Heart left ventricle (tissue), 16 donors: ENCODE measurements around the gene IRF3. TPM values are rescaled to one million over a fixed set of nuclear protein-coding genes. Genes with fewer than 3 reads are reported as not detected.

Experiments
- ATAC-seq, 4 donors: fragments of 200-7000 bp; cut with Tn5 transposase; one replicate each; pipeline ENCODE4 v1.9.1; 2020 to 2022; ENCODE audit warnings: moderate library complexity in 4 of 4, mild to moderate bottlenecking in 3 of 4, moderate number of reproducible peaks in 1 of 4
- DNase-seq, 5 donors: peaks; one replicate each; pipeline ENCODE4 v3.0.0-alpha.2; 2020
- H3K27ac ChIP-seq, 12 donors: fragments of 200-600 bp; sonication (generic) in 4 of 12; one replicate each; pipeline versions ENCODE4 v1.5.0 to v1.8.0; 2016 to 2022; ENCODE audit warnings: mild to moderate bottlenecking in 2 of 12
- H3K27me3 ChIP-seq, 9 donors: fragments of 200-600 bp; sonication (generic) in 2 of 9; one replicate each; pipeline versions ENCODE4 v1.5.1 to v1.8.0; 2016 to 2022; ENCODE audit warnings: mild to moderate bottlenecking in 3 of 9
- H3K36me3 ChIP-seq, 9 donors: fragments of 200-600 bp; sonication (generic) in 2 of 9; one replicate each; pipeline versions ENCODE4 v1.5.0 to v1.8.0; 2018 to 2022; ENCODE audit warnings: mild to moderate bottlenecking in 2 of 9
- H3K4me1 ChIP-seq, 12 donors: fragments of 200-600 bp; sonication (generic) in 4 of 12; one replicate each; pipeline versions ENCODE4 v1.5.0 to v1.8.0; 2016 to 2022; ENCODE audit warnings: mild to moderate bottlenecking in 3 of 12
- H3K4me3 ChIP-seq, 12 donors: fragments of 200-600 bp; sonication (generic) in 4 of 12; one replicate each; pipeline versions ENCODE4 v1.5.0 to v1.8.0; 2017 to 2022; ENCODE audit warnings: mild to moderate bottlenecking in 9 of 12, moderate library complexity in 4 of 12
- H3K9me3 ChIP-seq, 12 donors: fragments of 200-600 bp; sonication (generic) in 4 of 12; one replicate each; pipeline versions ENCODE4 v1.5.0 to v1.8.0; 2016 to 2022; ENCODE audit warnings: mild to moderate bottlenecking in 1 of 12
- CTCF ChIP-seq, 12 donors: fragments of 200-600 bp; sonication (generic) in 4 of 12; IDR thresholded peaks; one replicate each; pipeline versions ENCODE4 v1.5.0 to v1.8.0; 2018 to 2022; ENCODE audit warnings: antibody characterized with exemption in 12 of 12, mild to moderate bottlenecking in 5 of 12
- POLR2A ChIP-seq, 2 donors: fragments of 450-650 bp; IDR thresholded peaks; one replicate each; pipeline ENCODE4 v1.6.1; 2017; ENCODE audit warnings: antibody characterized with exemption in 2 of 2, mild to moderate bottlenecking in 2 of 2, moderate library complexity in 2 of 2
- WGBS, 4 donors: extraction: QIAGEN DNeasy Blood & Tissue Kit in 2 of 4; methylation state at CpG; one replicate each; pipeline versions ENCODE4 v1.1.5 to v1.1.7; 2013 to 2018; 5-methylcytosine and 5-hydroxymethylcytosine counted together
- intact Hi-C, 10 donors: fragments of 100-400 bp; cut with DNase I; formaldehyde crosslinking; loops; one replicate each; pipeline versions ENCODE4 v1.11.1 to v1.14.2; 2022
- polyA plus RNA-seq, 2 donors: library from polyadenylated mRNA; stranded (reverse); fragments of 200-250 nt; gene quantifications; one replicate each; pipeline ENCODE4 v1.2.3, GENCODE V29; 2013
- total RNA-seq, 9 donors: library from RNA; depleted of rRNA in 2 of 9; stranded (reverse); fragments of >200 nt in 2 of 9; fragmentation: NEBNext Ultra II Directional in 3 of 9; extraction: Animal tissue kit (Norgen Biotek cat#: 25700) in 3 of 9; gene quantifications; one replicate each; pipeline versions ENCODE4 v1.1.0 to v1.2.4, GENCODE V29; 2016 to 2023
- donor health status: ischemic (EF 13 %, LVEDD 7.1; RV severe dilation, severe dysfunction).
- donor health status: healthy with polysubstance abuse.
- donor health status: DM: no; HTN: yes; CAD: no.
- donor health status: DM: no; HTN: no; CAD: no.
- donor health status: ischemic (EF 25% LVEDD 6.9; RV normal size, moderate dysfunction).
- donor health status: ischemic (EF 25% LVEDD 5.7; RV mildly dilated, moderate dysfunction).
- donor health status: healthy.
- donor health status: DM: yes; HTN: yes; CAD: no.
- donor health status: ischemic (EF 35%, LVEDD 5.7; RV mildly dilated, moderate dysfunction).
- donor health status: nonischemic (EF 11% LVEDD 7.7; RV severe dilation, severe dysfunction).
- donor health status: DM: yes; HTN: yes; CAD: no.
- donor health status: PGD.
- donor health status: ischemic (EF 29% LVEDD 5.4; RV normal size, mild dysfunction).
- donor health status: nonischemic (EF 23%, LVEDD 6.1; RV moderate dilation, normal function).

IRF3 gene
- total and polyA plus RNA-seq, 11 donors, result 23.1 to 68.0 (median 35.1) TPM

DNA sequence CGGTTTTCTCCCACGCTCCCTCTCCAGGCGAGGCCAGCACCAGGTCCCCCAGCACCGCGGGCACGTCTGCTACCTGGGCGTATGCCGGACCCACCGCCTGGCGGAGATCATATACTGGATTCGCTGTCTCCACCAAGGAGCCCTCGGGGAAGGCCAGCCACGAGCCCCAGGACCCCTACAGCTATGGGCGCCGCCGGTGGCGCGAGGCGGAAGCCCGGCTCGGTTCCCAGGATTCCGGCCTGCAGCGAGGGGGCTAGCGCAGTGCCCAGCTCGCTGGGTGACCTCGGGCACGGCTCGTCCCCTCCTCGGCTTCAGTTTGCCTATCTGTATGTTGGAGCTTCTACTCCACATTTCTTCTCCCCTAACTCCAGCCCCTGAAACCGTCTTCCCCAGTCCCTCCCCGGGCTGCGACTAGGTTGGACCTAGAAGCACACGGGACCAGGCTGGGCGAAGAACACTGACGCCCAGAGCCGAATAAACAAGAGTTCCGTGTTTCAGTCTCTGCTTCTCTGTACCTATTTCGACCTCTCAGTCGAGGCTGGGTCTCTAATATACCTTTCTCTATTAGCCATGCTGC is 24.5 kb upstream of the IRF3 start:
- 7 to 15% (median 11%) methylated on average over 26 to 39 of the region's 39 CpGs for WGBS, 4 donors
- DNase-seq (no peak), ATAC-seq (peak in 3 of 4 donors; percentile 3 to 6 (median 5))
- intact Hi-C loops, result loop anchor here in 1 of 10 donors (5.0 kb wide), 1 partner anchor 72 kb away; the partner anchor contains the start of gene TSKS
- H3K27ac ChIP-seq, result peak overlapping the region; percentile 20 to 85 (median 64)
- H3K36me3 ChIP-seq, result peaks cover 0 to 22% (median 19%) of the 10 kb centered on the region in 9 donors
- TF ChIP-seq POLR2A (IDR thresholded peaks at IDR 0.05) (no peak), CTCF (IDR thresholded peaks at IDR 0.05) (peak in 1 of 12 donors; percentile 31)
- peaks cover 0 to 56% (median 32%) of the 10 kb centered on the region in 12 donors for H3K4me1 ChIP-seq
- H3K9me3 ChIP-seq, result no peaks in the 10 kb centered on the region
- H3K27me3 ChIP-seq, result peaks cover 0 to 27% (median 0%) of the 10 kb centered on the region in 9 donors
- H3K4me3 ChIP-seq, result peak overlapping the region; percentile 25 to 71 (median 58)

- ATAC-seq (peak; percentile 18 to 46 (median 31)), DNase-seq (peak in 1 of 5 donors; percentile 58)
- WGBS, 4 donors, result 26 to 34% (median 29%) methylated on average over 38 to 54 of the region's 54 CpGs
- Histone ChIP-seq H3K36me3 (peaks cover 0 to 30% (median 27%) of the 10 kb centered on the region in 9 donors), H3K4me3 (peak within 1 kb of the TSS; percentile 25 to 71 (median 58)), H3K27me3 (peaks cover 0 to 27% (median 0%) of the 10 kb centered on the region in 9 donors), H3K4me1 (peaks cover 0 to 62% (median 32%) of the 10 kb centered on the region in 12 donors), H3K27ac (peak within 1 kb of the TSS; percentile 55 to 85 (median 70)), H3K9me3 (no peaks in the 10 kb centered on the region)
- intact Hi-C loops, result loop anchor here in 2 of 10 donors (5.0 to 10.0 kb wide), 4 partner anchors 73 to 295 kb away; partner anchors contain the start of genes AKT1S1 (in 1 of the 2), AP2A1 (in 1 of the 2), TBC1D17 (in 1 of the 2) and TSKS (in 1 of the 2)
- TF ChIP-seq POLR2A (IDR thresholded peaks at IDR 0.05) (no peak), CTCF (IDR thresholded peaks at IDR 0.05) (peak; percentile 33 to 72 (median 50))
These were observed 23.7 kb upstream of the IRF3 start, which contains the start of gene ADM5 for GRCh38 chr19:49689133-49690078. ADM5 (plus strand) TSS chr19:49689594; CDS start chr19:49689838, 244 bp downstream.

DNA sequence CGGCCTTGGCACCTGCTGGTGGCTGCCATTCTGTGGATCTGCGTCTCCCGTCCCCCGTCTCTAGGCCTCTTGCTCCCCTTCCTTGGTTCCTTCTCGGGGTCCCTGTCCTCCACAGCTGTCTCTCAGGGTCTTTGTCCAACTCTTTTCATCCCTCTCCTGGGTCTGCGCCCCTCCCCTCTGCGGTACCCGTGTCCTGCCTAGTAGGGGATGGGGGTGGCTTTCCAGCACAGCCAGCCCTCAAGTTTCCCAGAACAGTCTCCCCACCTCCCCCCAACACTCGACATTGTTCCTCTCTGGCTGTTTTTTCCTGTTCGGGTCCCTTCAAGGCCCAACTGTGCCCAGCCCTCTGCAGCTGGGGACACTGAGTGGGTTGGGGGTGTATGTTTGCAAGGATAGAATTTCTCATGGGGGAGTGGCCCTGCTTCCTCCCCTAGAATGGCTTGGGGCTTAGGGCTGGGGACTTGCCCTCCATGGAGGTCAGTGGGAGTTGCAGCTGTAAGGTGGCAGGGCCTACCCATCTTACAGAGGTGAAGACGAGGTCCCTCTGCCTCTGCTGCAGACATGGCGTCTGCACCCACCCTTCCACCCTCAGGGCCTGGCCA is 23.0 kb upstream of the IRF3 start:
- Histone ChIP-seq H3K27ac (peak overlapping the region; percentile 23 to 85 (median 68)), H3K4me1 (peaks cover 0 to 62% (median 32%) of the 10 kb centered on the region in 12 donors), H3K36me3 (peaks cover 0 to 38% (median 34%) of the 10 kb centered on the region in 9 donors), H3K27me3 (peaks cover 0 to 27% (median 0%) of the 10 kb centered on the region in 9 donors), H3K9me3 (no peaks in the 10 kb centered on the region), H3K4me3 (peak overlapping the region in 9 of 12 donors; percentile 20 to 67 (median 58))
- intact Hi-C loops, result loop anchor here in 2 of 10 donors (5.0 to 10.0 kb wide), 3 partner anchors 79 to 294 kb away; partner anchors contain the start of genes AKT1S1 (in 1 of the 2), AP2A1 (in 1 of the 2) and TBC1D17 (in 1 of the 2)
- TF ChIP-seq CTCF (IDR thresholded peaks at IDR 0.05) (no peak), POLR2A (IDR thresholded peaks at IDR 0.05) (no peak)
- DNase-seq (no peak), ATAC-seq (peak in 1 of 4 donors; percentile 0)
- 62 to 69% (median 66%) methylated on average over 11 to 12 of the region's 12 CpGs for WGBS, 4 donors
